Measurements from ENCODE around the gene RAPGEF6. TPM values are rescaled to one million over a fixed set of nuclear protein-coding genes. Genes with fewer than 3 reads are reported as not detected.

RAPGEF6 gene
- total RNA-seq, 2 experiments from 2014 or later, result 34.5 to 37.3 TPM

DNA sequence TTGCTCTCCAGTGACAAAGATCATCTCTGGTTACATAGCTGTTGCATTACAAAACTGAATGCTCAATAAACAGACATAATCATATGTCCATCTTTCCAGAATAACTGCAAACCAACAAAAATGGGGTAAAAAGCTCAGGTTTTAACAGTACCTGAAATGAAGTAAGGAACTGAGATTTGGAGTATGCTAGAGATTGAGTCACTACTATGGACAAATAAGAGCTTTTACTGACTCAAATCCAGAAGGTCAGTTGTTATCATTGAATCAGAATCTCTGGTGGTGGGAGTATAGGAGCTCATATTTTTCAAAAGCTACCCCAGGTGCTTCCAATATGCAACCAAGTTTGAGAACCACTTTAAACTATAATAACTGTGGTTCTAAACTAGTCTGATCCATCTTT, 4.1 kb upstream of the RAPGEF6 start:
- H3K4me3 Mint-ChIP-seq, result no peak overlapping the region
- no peaks in the 10 kb centered on the region for H3K9me3 Mint-ChIP-seq
- intact Hi-C loops (cut with micrococcal nuclease), result loop anchor here (5.0 kb wide), 2 partner anchors 262 to 788 kb away; no protein-coding TSS in a partner anchor
- peaks cover 2% of the 10 kb centered on the region for H3K36me3 Mint-ChIP-seq (ENCODE audit: low read depth)
- CTCF ChIA-PET, result interaction anchor here (0.5 to 0.6 kb wide), 2 partner anchors 36 to 634 kb away, joined by 4 read pairs; no protein-coding TSS in a partner anchor
- no peak for DNase-seq
- H3K27ac Mint-ChIP-seq, result peak overlapping the region; percentile 94
- H3K27me3 Mint-ChIP-seq (ENCODE audit: low read depth), result no peaks in the 10 kb centered on the region
- H3K4me1 Mint-ChIP-seq (ENCODE audit: low read depth), result peaks cover 30% of the 10 kb centered on the region

DNA sequence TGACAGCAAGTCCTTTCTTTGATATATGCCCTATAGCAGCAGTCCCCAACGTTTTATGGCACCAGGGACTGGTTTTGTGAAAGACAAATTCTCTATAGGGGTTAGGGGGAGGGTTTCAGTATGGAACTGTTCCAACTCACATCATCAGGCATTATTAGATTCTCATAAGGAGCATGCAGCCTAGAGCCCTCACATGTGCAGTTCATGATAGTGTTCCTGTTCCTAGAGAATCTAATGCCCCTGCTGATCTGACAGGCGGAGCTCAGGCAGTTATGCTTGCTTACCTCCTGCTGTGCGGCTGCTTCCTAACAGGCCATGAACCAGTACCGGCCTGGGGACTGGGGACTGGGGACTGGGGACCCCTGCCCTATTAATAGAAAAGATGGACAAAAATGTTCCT, 2.7 kb upstream of the RAPGEF6 start:
- H3K27ac Mint-ChIP-seq, result no peak overlapping the region
- no peaks in the 10 kb centered on the region for H3K9me3 Mint-ChIP-seq
- no peak overlapping the region for H3K4me3 Mint-ChIP-seq
- intact Hi-C loops (cut with micrococcal nuclease), result loop anchor here (5.0 kb wide), 2 partner anchors 260 to 790 kb away; no protein-coding TSS in a partner anchor
- H3K36me3 Mint-ChIP-seq (ENCODE audit: low read depth), result peaks cover 2% of the 10 kb centered on the region
- CTCF ChIA-PET, result no interaction called here
- peaks cover 34% of the 10 kb centered on the region for H3K4me1 Mint-ChIP-seq (ENCODE audit: low read depth)
- DNase-seq, result no peak
- H3K27me3 Mint-ChIP-seq (ENCODE audit: low read depth), result no peaks in the 10 kb centered on the region

- CTCF ChIA-PET, result no interaction called here
- Mint-ChIP-seq H3K4me3 (peak overlapping the region; percentile 94), H3K27me3 (ENCODE audit: low read depth) (no peaks in the 10 kb centered on the region), H3K27ac (peak overlapping the region; percentile 98), H3K36me3 (ENCODE audit: low read depth) (peaks cover 2% of the 10 kb centered on the region), H3K9me3 (no peaks in the 10 kb centered on the region), H3K4me1 (ENCODE audit: low read depth) (peaks cover 33% of the 10 kb centered on the region)
- DNase-seq, result peak; percentile 61
- intact Hi-C loops (cut with micrococcal nuclease), result loop anchor here (1.0 to 5.0 kb wide), 20 partner anchors 35 to 920 kb away; partner anchors contain the start of genes CDC42SE2, FNIP1, IRF1 and LYRM7
Observed at GRCh38 chr5:131635684-131636572, 899 bp upstream of the RAPGEF6 start.

GRCh38 chr5:131634666-131634995, 398 bp downstream of the RAPGEF6 start:
- DNase-seq, result peak; percentile 68
- H3K4me3 Mint-ChIP-seq, result peak overlapping the region; percentile 94

DNA sequence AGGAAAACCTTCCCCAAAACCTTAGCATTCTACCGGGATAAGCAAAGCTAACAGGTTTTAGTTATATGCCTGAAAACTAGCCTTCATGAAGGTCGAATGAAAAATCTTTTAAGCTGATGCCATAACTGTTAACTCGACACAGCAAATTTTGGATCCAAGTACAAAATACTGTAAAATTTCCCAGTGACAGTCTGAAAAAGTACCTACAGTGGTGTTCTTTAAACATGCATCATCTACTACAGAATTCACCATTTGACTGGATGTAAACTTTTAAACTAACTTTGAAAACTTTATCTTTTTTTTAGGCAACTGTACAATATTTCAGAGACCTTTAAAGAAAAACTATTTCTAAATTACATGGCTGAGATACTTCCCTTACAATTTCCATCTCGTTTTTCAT, 791 bp downstream of the RAPGEF6 start:
- no peaks in the 10 kb centered on the region for H3K27me3 Mint-ChIP-seq (ENCODE audit: low read depth)
- H3K4me3 Mint-ChIP-seq, result peak overlapping the region; percentile 94
- H3K9me3 Mint-ChIP-seq, result no peaks in the 10 kb centered on the region
- CTCF ChIA-PET, result interaction anchor here (0.9 to 1.0 kb wide), 2 partner anchors 20 to 48 kb away, joined by 3 to 4 read pairs; no protein-coding TSS in a partner anchor
- intact Hi-C loops (cut with micrococcal nuclease), result loop anchor here (2.0 kb wide), 4 partner anchors 37 to 369 kb away; partner anchors contain the start of gene CDC42SE2
- H3K27ac Mint-ChIP-seq, result peak overlapping the region; percentile 98
- peaks cover 26% of the 10 kb centered on the region for H3K4me1 Mint-ChIP-seq (ENCODE audit: low read depth)
- H3K36me3 Mint-ChIP-seq (ENCODE audit: low read depth), result peaks cover 3% of the 10 kb centered on the region
- no peak for DNase-seq

More at GRCh38 chr5:131634666-131634995, 398 bp downstream of the RAPGEF6 start:
- Mint-ChIP-seq H3K27me3 (ENCODE audit: low read depth) (no peaks in the 10 kb centered on the region), H3K4me1 (ENCODE audit: low read depth) (peaks cover 26% of the 10 kb centered on the region), H3K9me3 (no peaks in the 10 kb centered on the region), H3K36me3 (ENCODE audit: low read depth) (peaks cover 2% of the 10 kb centered on the region), H3K27ac (peak overlapping the region; percentile 98)
- intact Hi-C loops (cut with micrococcal nuclease), result loop anchor here (2.0 kb wide), 4 partner anchors 36 to 370 kb away; partner anchors contain the start of gene CDC42SE2
- CTCF ChIA-PET, result interaction anchor here (0.9 to 1.0 kb wide), 2 partner anchors 20 to 49 kb away, joined by 3 to 4 read pairs; no protein-coding TSS in a partner anchor

GRCh38 chr5:131633830-131634229, 1.2 kb downstream of the RAPGEF6 start:
- H3K4me3 Mint-ChIP-seq, result peak overlapping the region; percentile 94
- DNase-seq, result no peak
- H3K4me1 Mint-ChIP-seq (ENCODE audit: low read depth), result peaks cover 27% of the 10 kb centered on the region
- H3K27me3 Mint-ChIP-seq (ENCODE audit: low read depth), result no peaks in the 10 kb centered on the region
- H3K9me3 Mint-ChIP-seq, result no peaks in the 10 kb centered on the region
- H3K36me3 Mint-ChIP-seq (ENCODE audit: low read depth), result peaks cover 5% of the 10 kb centered on the region
- intact Hi-C loops (cut with micrococcal nuclease), result loop anchor here (2.0 kb wide), 4 partner anchors 37 to 369 kb away; partner anchors contain the start of gene CDC42SE2
- H3K27ac Mint-ChIP-seq, result peak overlapping the region; percentile 98
- CTCF ChIA-PET, result interaction anchor here (0.9 to 1.0 kb wide), 2 partner anchors 19 to 48 kb away, joined by 3 to 4 read pairs; no protein-coding TSS in a partner anchor

GRCh38 chr5:131630963-131631350, 4.1 kb downstream of the RAPGEF6 start:
- H3K9me3 Mint-ChIP-seq, result no peaks in the 10 kb centered on the region
- H3K27me3 Mint-ChIP-seq (ENCODE audit: low read depth), result no peaks in the 10 kb centered on the region
- no peak for DNase-seq
- intact Hi-C loops (cut with micrococcal nuclease), result no loop called here
- H3K27ac Mint-ChIP-seq, result no peak overlapping the region
- H3K4me3 Mint-ChIP-seq, result no peak overlapping the region
- CTCF ChIA-PET, result interaction anchor here (5.8 kb wide), 1 partner anchor 42 kb away, joined by 32 read pairs; no protein-coding TSS in a partner anchor
- H3K4me1 Mint-ChIP-seq (ENCODE audit: low read depth), result peaks cover 44% of the 10 kb centered on the region
- H3K36me3 Mint-ChIP-seq (ENCODE audit: low read depth), result peaks cover 7% of the 10 kb centered on the region

- DNase-seq, result no peak
- Mint-ChIP-seq H3K27ac (no peak overlapping the region), H3K4me1 (ENCODE audit: low read depth) (peaks cover 47% of the 10 kb centered on the region), H3K4me3 (no peak overlapping the region), H3K36me3 (ENCODE audit: low read depth) (peaks cover 10% of the 10 kb centered on the region), H3K9me3 (no peaks in the 10 kb centered on the region), H3K27me3 (ENCODE audit: low read depth) (no peaks in the 10 kb centered on the region)
- intact Hi-C loops (cut with micrococcal nuclease), result no loop called here
- CTCF ChIA-PET, result interaction anchor here (0.6 to 5.8 kb wide), 3 partner anchors 42 to 377 kb away, joined by 3 to 32 read pairs (median 4); no protein-coding TSS in a partner anchor
Observed at GRCh38 chr5:131630208-131630962, 4.6 kb downstream of the RAPGEF6 start.

DNA sequence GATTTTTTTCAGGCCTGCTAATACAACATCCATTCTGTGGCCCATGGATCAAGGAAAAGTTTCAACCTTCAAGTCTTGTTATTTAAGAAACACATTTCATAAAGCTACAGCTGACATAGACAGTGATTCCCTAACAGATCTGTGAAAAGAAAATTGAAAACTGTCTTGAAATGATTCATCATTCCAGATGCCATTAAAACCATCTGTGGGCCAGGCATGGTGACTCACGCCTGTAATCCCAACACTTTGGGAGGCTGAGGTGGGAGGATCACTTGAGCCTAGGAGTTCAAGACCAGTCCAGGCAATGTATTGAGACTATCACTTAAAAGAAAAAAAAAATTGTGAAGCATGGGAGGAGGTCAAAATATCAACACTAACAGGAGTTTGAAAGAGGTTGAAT, 6.0 kb downstream of the RAPGEF6 start:
- intact Hi-C loops (cut with micrococcal nuclease), result no loop called here
- Mint-ChIP-seq H3K9me3 (no peaks in the 10 kb centered on the region), H3K4me1 (ENCODE audit: low read depth) (peaks cover 49% of the 10 kb centered on the region), H3K4me3 (peak overlapping the region; percentile 30), H3K27ac (peak overlapping the region; percentile 54), H3K27me3 (ENCODE audit: low read depth) (no peaks in the 10 kb centered on the region), H3K36me3 (ENCODE audit: low read depth) (peaks cover 13% of the 10 kb centered on the region)
- no peak for DNase-seq
- CTCF ChIA-PET, result interaction anchor here (0.6 to 5.8 kb wide), 2 partner anchors 21 to 40 kb away, joined by 7 to 32 read pairs; no protein-coding TSS in a partner anchor

- Mint-ChIP-seq H3K9me3 (no peaks in the 10 kb centered on the region), H3K4me1 (ENCODE audit: low read depth) (peaks cover 59% of the 10 kb centered on the region), H3K36me3 (ENCODE audit: low read depth) (peaks cover 19% of the 10 kb centered on the region), H3K4me3 (no peak overlapping the region), H3K27ac (no peak overlapping the region), H3K27me3 (ENCODE audit: low read depth) (no peaks in the 10 kb centered on the region)
- no peak for DNase-seq
- intact Hi-C loops (cut with micrococcal nuclease), result no loop called here
- CTCF ChIA-PET, result interaction anchor here (0.8 to 5.8 kb wide), 2 partner anchors 39 to 381 kb away, joined by 3 to 32 read pairs; no protein-coding TSS in a partner anchor
Observed at GRCh38 chr5:131627207-131627865, 7.7 kb downstream of the RAPGEF6 start.

DNA sequence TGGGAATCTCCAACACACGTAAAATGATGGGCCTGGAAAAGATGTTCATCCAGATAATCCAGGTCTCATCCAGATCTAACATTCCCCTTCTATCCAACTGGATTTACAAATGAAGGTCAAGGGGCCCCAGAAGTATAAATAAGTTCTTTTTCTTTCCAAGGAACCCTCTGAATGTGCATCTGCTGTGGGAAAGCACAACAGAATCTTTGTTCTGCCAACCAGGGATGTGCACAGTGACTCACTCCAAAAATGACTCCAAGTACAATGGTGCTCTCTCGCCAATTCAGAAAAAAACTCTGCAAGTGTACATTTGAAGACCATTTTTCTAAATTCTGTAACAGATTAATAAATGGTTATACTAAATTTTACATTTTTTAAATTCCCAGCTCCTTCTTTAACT, 12.4 kb downstream of the RAPGEF6 start:
- Mint-ChIP-seq H3K27ac (no peak overlapping the region), H3K4me3 (no peak overlapping the region), H3K9me3 (no peaks in the 10 kb centered on the region), H3K36me3 (ENCODE audit: low read depth) (peaks cover 17% of the 10 kb centered on the region), H3K27me3 (ENCODE audit: low read depth) (no peaks in the 10 kb centered on the region), H3K4me1 (ENCODE audit: low read depth) (peaks cover 73% of the 10 kb centered on the region)
- DNase-seq, result no peak
- CTCF ChIA-PET, result interaction anchor here (0.7 kb wide), 1 partner anchor 175 kb away, joined by 3 read pairs; no protein-coding TSS in a partner anchor
- intact Hi-C loops (cut with micrococcal nuclease), result no loop called here
